Liver (tissue), 9 donors: Measurements from ENCODE around the gene CPA5. TPM values are rescaled to one million over a fixed set of nuclear protein-coding genes. Genes with fewer than 3 reads are reported as not detected.

Experiments used
- DNase-seq: peaks from one replicate; pipeline ENCODE4 v3.0.0-alpha.2; 2017; ENCODE audit warnings: low spot score
- H3K27ac ChIP-seq, 2 donors: one replicate each; pipeline ENCODE4 v1.7.0; 2013; ENCODE audit warnings: inconsistent platforms in 2 of 2, low read length in 2 of 2, control low read depth in 1 of 2, low read depth in 1 of 2, mild to moderate bottlenecking in 1 of 2
- H3K27me3 ChIP-seq, 4 donors: one replicate each; pipeline versions ENCODE4 v1.6.1 to v1.7.0; 2013; ENCODE audit warnings: low read length in 3 of 4, inconsistent platforms in 1 of 4, mild to moderate bottlenecking in 1 of 4, moderate library complexity in 1 of 4; ENCODE audit not compliant: control insufficient read depth in 4 of 4, insufficient read depth in 4 of 4
- H3K36me3 ChIP-seq, 4 donors: one replicate each; pipeline versions ENCODE4 v1.6.1 to v1.7.0; 2013; ENCODE audit warnings: low read length in 3 of 4, mild to moderate bottlenecking in 3 of 4, low read depth in 1 of 4, moderate library complexity in 1 of 4; ENCODE audit not compliant: control insufficient read depth in 4 of 4, insufficient read depth in 3 of 4
- H3K4me1 ChIP-seq, 4 donors: one replicate each; pipeline versions ENCODE4 v1.6.1 to v1.7.0; 2013; ENCODE audit warnings: low read length in 3 of 4, mild to moderate bottlenecking in 3 of 4, moderate library complexity in 1 of 4; ENCODE audit not compliant: control insufficient read depth in 4 of 4, insufficient read depth in 4 of 4
- H3K4me3 ChIP-seq, 3 donors: one replicate each; pipeline versions ENCODE4 v1.6.1 to v1.7.0; 2013; ENCODE audit warnings: low read length in 3 of 3, control low read depth in 1 of 3, low read depth in 1 of 3, mild to moderate bottlenecking in 1 of 3
- H3K9ac ChIP-seq, 2 donors: one replicate each; pipeline ENCODE4 v1.7.0; 2013; ENCODE audit warnings: low read length in 2 of 2, mild to moderate bottlenecking in 2 of 2, moderate library complexity in 2 of 2, control low read depth in 1 of 2, low read depth in 1 of 2
- H3K9me3 ChIP-seq, 4 donors: one replicate each; pipeline versions ENCODE4 v1.6.1 to v1.7.0; 2013; ENCODE audit warnings: low read length in 3 of 4; ENCODE audit not compliant: control insufficient read depth in 4 of 4
- EGR1 ChIP-seq, 2 donors: IDR thresholded peaks; 2 replicates each; pipeline ENCODE4 v1.6.1; 2016 to 2018; ENCODE audit warnings: antibody characterized with exemption in 2 of 2, low read depth in 2 of 2
- FOXA1 ChIP-seq: IDR thresholded peaks from 2 replicates; pipeline ENCODE4 v1.6.1; 2016; ENCODE audit warnings: antibody characterized with exemption
- GABPA ChIP-seq, 2 donors: IDR thresholded peaks in 1 of 2; conservative IDR thresholded peaks in 1 of 2; 2 replicates each; pipeline ENCODE4 v1.6.1; 2016; ENCODE audit warnings: antibody characterized with exemption in 2 of 2, mild to moderate bottlenecking in 1 of 2, moderate library complexity in 1 of 2
- HNF4A ChIP-seq, 2 donors: conservative IDR thresholded peaks; 2 replicates each; pipeline ENCODE4 v1.6.1; 2016; ENCODE audit warnings: antibody characterized with exemption in 2 of 2, mild to moderate bottlenecking in 2 of 2
- HNF4G ChIP-seq: IDR thresholded peaks from 2 replicates; pipeline ENCODE4 v1.6.1; 2016; ENCODE audit warnings: antibody characterized with exemption
- JUND ChIP-seq, 2 donors: IDR thresholded peaks; 2 replicates each; pipeline ENCODE4 v1.6.1; 2016; ENCODE audit warnings: antibody characterized with exemption in 2 of 2
- NR2F2 ChIP-seq: IDR thresholded peaks from 2 replicates; pipeline ENCODE4 v1.6.1; 2016; ENCODE audit warnings: antibody characterized with exemption
- RAD21 ChIP-seq, 2 donors: IDR thresholded peaks; 2 replicates each; pipeline ENCODE4 v1.6.1; 2016; ENCODE audit warnings: antibody characterized with exemption in 2 of 2, mild to moderate bottlenecking in 2 of 2
- RXRA ChIP-seq, 2 donors: IDR thresholded peaks; 2 replicates each; pipeline ENCODE4 v1.6.1; 2017 to 2018; ENCODE audit warnings: antibody characterized with exemption in 2 of 2, mild to moderate bottlenecking in 1 of 2
- SP1 ChIP-seq: IDR thresholded peaks from 2 replicates; pipeline ENCODE4 v1.6.1; 2018; ENCODE audit warnings: antibody characterized with exemption, mild to moderate bottlenecking
- TAF1 ChIP-seq: conservative IDR thresholded peaks from 2 replicates; pipeline ENCODE4 v1.6.1; 2016; ENCODE audit warnings: antibody characterized with exemption, mild to moderate bottlenecking
- YY1 ChIP-seq: IDR thresholded peaks from 2 replicates; pipeline ENCODE4 v1.6.1; 2016; ENCODE audit warnings: antibody characterized with exemption, mild to moderate bottlenecking
- WGBS: extraction: QIAGEN DNeasy Blood & Tissue Kit; methylation state at CpG from one replicate; pipeline ENCODE4 v1.1.7; 2013; 5-methylcytosine and 5-hydroxymethylcytosine counted together
- polyA plus RNA-seq, 2 donors: library from polyadenylated mRNA; stranded (reverse) in 1 of 2; unstranded in 1 of 2; fragments of 200-250 nt in 1 of 2; fragments of >200 nt in 1 of 2; fragmentation: Nextera tagmentation in 1 of 2; extraction: Ambion mirVana in 1 of 2; gene quantifications; one replicate each; pipeline versions ENCODE4 v1.2.1 to v1.2.3, GENCODE V29; 2013 to 2015
- total RNA-seq, 2 donors: library from RNA; depleted of rRNA; stranded (reverse); fragments of >200 nt; gene quantifications; one replicate each; pipeline ENCODE4 v1.2.3, GENCODE V29; 2014
- TF ChIP-seq, protein P1 (sequence below): IDR thresholded peaks from 2 replicates; pipeline ENCODE4 v1.6.1; 2016; ENCODE audit warnings: antibody characterized with exemption
- TF ChIP-seq, protein P2 (sequence below): IDR thresholded peaks from 2 replicates; pipeline ENCODE4 v1.6.1; 2016; ENCODE audit warnings: antibody characterized with exemption
- TF ChIP-seq, protein P3 (sequence below): IDR thresholded peaks from 2 replicates; pipeline ENCODE4 v1.6.1; 2016; ENCODE audit warnings: antibody characterized with exemption
- TF ChIP-seq, protein P4 (sequence below): IDR thresholded peaks from 2 replicates; pipeline ENCODE4 v1.6.1; 2016; ENCODE audit warnings: antibody characterized with exemption, mild to moderate bottlenecking
- donor health status: healthy.
- donor health status: healthy.
- donor health status: healthy.
- donor health status: healthy.
- donor health status: healthy.

Gene CPA5
- total and polyA plus RNA-seq, 4 donors = 0.33 TPM; not detected in 3

DNA sequence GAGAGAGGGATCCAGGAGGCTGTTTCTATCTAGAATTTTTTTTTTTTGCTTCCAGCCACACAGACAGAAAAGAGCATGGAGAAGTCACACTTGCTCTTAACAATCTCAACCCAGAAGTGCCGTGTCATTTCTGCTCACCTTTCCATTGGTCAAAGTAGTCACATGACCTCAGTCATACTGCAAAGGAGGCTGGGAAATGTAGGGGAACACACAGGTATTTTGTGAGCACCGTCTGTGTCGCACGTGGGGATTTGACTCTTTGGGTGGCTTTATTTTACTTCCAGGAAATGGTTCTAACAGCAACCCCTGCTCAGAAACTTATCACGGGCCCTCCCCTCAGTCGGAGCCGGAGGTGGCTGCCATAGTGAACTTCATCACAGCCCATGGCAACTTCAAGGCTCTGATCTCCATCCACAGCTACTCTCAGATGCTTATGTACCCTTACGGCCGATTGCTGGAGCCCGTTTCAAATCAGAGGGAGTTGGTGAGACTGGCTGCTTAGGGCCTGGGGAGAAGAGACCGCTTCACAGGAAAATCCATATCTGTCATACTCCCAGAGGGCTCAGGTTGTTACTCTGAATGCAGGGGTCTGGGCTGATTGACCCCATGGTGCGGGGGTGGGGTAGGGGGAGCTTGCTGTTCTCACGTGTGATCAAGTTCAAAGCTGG is 22.6 kb downstream of the CPA5 start:
- H3K27me3 ChIP-seq = no peaks in the 10 kb centered on the region
- no peak overlapping the region for H3K27ac ChIP-seq
- H3K9ac ChIP-seq = no peak overlapping the region
- peaks cover 0 to 8% (median 0%) of the 10 kb centered on the region in 4 donors for H3K4me1 ChIP-seq
- TF ChIP-seq GABPA (IDR thresholded peaks at IDR 0.05 in 1 of 2, conservative IDR thresholded peaks at IDR 0.05 in 1 of 2) = no peak
- TF ChIP-seq YY1 = no peak
- H3K9me3 ChIP-seq = no peaks in the 10 kb centered on the region
- no peaks in the 10 kb centered on the region for H3K36me3 ChIP-seq
- no peak overlapping the region for H3K4me3 ChIP-seq
- DNase-seq = no peak
- WGBS = 89% methylated on average over 13 of the region's 13 CpGs

DNA sequence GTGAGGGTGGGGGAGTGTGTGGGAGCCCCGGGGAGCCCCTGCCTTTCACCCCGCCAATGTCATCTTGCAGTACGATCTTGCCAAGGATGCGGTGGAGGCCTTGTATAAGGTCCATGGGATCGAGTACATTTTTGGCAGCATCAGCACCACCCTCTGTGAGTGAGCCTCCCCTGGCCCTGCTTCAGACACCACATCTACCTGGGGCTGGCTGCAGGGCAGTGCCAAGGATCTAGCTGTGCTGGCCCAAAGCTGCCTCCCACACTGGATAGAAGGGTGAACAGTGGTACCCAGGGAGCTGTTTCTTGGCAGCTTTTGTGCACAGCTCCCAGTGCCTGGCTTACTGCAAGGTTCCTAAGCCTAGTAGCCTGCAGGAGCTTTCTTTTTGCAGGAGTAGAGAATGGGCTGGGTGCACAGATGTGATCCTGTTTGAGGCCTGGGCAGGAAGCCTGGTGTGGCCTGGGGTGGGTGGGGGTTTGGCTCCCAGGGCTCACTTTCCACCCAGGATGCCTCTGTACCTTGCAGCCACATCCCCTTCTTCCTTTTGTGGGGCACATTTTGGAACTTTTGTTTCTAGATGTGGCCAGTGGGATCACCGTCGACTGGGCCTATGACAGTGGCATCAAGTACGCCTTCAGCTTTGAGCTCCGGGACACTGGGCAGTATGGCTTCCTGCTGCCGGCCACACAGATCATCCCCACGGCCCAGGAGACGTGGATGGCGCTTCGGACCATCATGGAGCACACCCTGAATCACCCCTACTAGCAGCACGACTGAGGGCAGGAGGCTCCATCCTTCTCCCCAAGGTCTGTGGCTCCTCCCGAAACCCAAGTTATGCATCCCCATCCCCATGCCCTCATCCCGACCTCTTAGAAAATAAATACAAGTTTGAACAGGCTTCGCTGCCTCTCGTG is 23.5 kb downstream of the CPA5 start:
- no peaks in the 10 kb centered on the region for H3K9me3 ChIP-seq
- no peaks in the 10 kb centered on the region for H3K27me3 ChIP-seq
- no peaks in the 10 kb centered on the region for H3K36me3 ChIP-seq
- WGBS = 92% methylated on average over 19 of the region's 19 CpGs
- H3K4me3 ChIP-seq = no peak overlapping the region
- H3K27ac ChIP-seq = peak overlapping the region in 1 of 2 donors; percentile 71
- H3K9ac ChIP-seq = no peak overlapping the region
- TF ChIP-seq TAF1 (no peak), YY1 (no peak), HNF4A (conservative IDR thresholded peaks at IDR 0.05) (no peak), RXRA (IDR thresholded peaks at IDR 0.05) (no peak), NR2F2 (no peak), FOXA1 (no peak), JUND (IDR thresholded peaks at IDR 0.05) (no peak), GABPA (IDR thresholded peaks at IDR 0.05 in 1 of 2, conservative IDR thresholded peaks at IDR 0.05 in 1 of 2) (no peak), HNF4G (no peak)
- TF ChIP-seq, protein P1, sequence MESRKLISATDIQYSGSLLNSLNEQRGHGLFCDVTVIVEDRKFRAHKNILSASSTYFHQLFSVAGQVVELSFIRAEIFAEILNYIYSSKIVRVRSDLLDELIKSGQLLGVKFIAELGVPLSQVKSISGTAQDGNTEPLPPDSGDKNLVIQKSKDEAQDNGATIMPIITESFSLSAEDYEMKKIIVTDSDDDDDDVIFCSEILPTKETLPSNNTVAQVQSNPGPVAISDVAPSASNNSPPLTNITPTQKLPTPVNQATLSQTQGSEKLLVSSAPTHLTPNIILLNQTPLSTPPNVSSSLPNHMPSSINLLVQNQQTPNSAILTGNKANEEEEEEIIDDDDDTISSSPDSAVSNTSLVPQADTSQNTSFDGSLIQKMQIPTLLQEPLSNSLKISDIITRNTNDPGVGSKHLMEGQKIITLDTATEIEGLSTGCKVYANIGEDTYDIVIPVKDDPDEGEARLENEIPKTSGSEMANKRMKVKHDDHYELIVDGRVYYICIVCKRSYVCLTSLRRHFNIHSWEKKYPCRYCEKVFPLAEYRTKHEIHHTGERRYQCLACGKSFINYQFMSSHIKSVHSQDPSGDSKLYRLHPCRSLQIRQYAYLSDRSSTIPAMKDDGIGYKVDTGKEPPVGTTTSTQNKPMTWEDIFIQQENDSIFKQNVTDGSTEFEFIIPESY = no peak
- no peak for DNase-seq
- peaks cover 0 to 8% (median 0%) of the 10 kb centered on the region in 4 donors for H3K4me1 ChIP-seq

DNA sequence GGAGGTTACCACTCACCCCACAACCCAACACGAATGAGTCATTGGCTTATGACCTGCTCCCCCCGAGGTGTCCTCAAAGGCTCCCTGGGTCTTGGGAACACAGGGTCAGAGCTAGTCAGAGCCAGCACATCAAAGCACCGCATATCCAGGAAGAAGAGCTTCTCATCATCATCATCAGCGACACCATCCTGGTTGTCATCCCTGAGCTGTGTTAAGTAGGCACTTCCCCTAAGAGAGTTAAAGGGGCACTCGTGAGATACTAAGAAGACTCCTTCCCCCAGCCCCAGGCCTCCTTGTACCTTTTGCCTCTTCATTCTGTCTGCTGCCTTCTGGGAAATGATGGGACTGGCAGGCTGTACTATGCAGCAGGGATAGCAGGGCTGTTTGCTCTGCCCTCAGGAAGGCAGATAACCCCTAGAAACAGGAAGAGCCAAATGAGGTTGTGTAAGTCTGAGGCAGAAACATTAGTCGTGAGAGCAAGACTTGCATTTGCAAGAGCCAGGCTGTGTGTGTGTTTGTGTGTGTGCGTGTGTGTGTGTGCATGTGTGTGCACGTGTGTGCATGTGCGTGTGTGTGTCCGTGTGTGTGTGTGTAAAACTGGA is 24.6 kb downstream of the CPA5 start:
- no peak for DNase-seq
- Histone ChIP-seq H3K4me1 (peaks cover 0 to 8% (median 0%) of the 10 kb centered on the region in 4 donors), H3K27me3 (no peaks in the 10 kb centered on the region), H3K27ac (peak overlapping the region; percentile 47 to 71), H3K9ac (no peak overlapping the region), H3K9me3 (no peaks in the 10 kb centered on the region), H3K4me3 (no peak overlapping the region), H3K36me3 (no peaks in the 10 kb centered on the region)
- WGBS = 47% methylated on average over 10 of the region's 10 CpGs
- TF ChIP-seq, protein P2, sequence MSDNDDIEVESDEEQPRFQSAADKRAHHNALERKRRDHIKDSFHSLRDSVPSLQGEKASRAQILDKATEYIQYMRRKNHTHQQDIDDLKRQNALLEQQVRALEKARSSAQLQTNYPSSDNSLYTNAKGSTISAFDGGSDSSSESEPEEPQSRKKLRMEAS = no peak
- peak in 1 of 2 donors; percentile 50 for TF ChIP-seq RAD21 (IDR thresholded peaks at IDR 0.05)
- peak; percentile 53 for TF ChIP-seq SP1
- peak in 1 of 2 donors; percentile 24 for TF ChIP-seq JUND (IDR thresholded peaks at IDR 0.05)
- TF ChIP-seq FOXA1 = no peak
- TF ChIP-seq, protein P3, sequence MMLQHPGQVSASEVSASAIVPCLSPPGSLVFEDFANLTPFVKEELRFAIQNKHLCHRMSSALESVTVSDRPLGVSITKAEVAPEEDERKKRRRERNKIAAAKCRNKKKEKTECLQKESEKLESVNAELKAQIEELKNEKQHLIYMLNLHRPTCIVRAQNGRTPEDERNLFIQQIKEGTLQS = no peak
- no peak for TF ChIP-seq TAF1
- no peak for TF ChIP-seq HNF4G
- no peak for TF ChIP-seq HNF4A (conservative IDR thresholded peaks at IDR 0.05)
- TF ChIP-seq EGR1 (IDR thresholded peaks at IDR 0.05; ENCODE audit: low read depth in 2 of 2) = no peak
- no peak for TF ChIP-seq YY1
- TF ChIP-seq RXRA (IDR thresholded peaks at IDR 0.05) = peak; percentile 30 to 69
- TF ChIP-seq, protein P4, sequence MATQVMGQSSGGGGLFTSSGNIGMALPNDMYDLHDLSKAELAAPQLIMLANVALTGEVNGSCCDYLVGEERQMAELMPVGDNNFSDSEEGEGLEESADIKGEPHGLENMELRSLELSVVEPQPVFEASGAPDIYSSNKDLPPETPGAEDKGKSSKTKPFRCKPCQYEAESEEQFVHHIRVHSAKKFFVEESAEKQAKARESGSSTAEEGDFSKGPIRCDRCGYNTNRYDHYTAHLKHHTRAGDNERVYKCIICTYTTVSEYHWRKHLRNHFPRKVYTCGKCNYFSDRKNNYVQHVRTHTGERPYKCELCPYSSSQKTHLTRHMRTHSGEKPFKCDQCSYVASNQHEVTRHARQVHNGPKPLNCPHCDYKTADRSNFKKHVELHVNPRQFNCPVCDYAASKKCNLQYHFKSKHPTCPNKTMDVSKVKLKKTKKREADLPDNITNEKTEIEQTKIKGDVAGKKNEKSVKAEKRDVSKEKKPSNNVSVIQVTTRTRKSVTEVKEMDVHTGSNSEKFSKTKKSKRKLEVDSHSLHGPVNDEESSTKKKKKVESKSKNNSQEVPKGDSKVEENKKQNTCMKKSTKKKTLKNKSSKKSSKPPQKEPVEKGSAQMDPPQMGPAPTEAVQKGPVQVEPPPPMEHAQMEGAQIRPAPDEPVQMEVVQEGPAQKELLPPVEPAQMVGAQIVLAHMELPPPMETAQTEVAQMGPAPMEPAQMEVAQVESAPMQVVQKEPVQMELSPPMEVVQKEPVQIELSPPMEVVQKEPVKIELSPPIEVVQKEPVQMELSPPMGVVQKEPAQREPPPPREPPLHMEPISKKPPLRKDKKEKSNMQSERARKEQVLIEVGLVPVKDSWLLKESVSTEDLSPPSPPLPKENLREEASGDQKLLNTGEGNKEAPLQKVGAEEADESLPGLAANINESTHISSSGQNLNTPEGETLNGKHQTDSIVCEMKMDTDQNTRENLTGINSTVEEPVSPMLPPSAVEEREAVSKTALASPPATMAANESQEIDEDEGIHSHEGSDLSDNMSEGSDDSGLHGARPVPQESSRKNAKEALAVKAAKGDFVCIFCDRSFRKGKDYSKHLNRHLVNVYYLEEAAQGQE = no peak
- TF ChIP-seq, protein P1 = no peak
- TF ChIP-seq NR2F2 = peak; percentile 97
